Breast epithelium (tissue), 3 donors: ENCODE measurements around the gene CRELD1.

Experiments
- POLR2AphosphoS5 ChIP-seq, 3 donors: sonication (generic); formaldehyde crosslinking; IDR thresholded peaks; one replicate each; pipeline ENCODE4 v1.6.1; 2017; ENCODE audit warnings: antibody characterized with exemption in 3 of 3
- TF ChIP-seq, protein P1 (sequence below), 3 donors: fragments of 450-650 bp; IDR thresholded peaks; one replicate each; pipeline ENCODE4 v1.5.1; 2016 to 2017; ENCODE audit warnings: antibody characterized with exemption in 3 of 3, mild to moderate bottlenecking in 3 of 3, moderate library complexity in 3 of 3

DNA sequence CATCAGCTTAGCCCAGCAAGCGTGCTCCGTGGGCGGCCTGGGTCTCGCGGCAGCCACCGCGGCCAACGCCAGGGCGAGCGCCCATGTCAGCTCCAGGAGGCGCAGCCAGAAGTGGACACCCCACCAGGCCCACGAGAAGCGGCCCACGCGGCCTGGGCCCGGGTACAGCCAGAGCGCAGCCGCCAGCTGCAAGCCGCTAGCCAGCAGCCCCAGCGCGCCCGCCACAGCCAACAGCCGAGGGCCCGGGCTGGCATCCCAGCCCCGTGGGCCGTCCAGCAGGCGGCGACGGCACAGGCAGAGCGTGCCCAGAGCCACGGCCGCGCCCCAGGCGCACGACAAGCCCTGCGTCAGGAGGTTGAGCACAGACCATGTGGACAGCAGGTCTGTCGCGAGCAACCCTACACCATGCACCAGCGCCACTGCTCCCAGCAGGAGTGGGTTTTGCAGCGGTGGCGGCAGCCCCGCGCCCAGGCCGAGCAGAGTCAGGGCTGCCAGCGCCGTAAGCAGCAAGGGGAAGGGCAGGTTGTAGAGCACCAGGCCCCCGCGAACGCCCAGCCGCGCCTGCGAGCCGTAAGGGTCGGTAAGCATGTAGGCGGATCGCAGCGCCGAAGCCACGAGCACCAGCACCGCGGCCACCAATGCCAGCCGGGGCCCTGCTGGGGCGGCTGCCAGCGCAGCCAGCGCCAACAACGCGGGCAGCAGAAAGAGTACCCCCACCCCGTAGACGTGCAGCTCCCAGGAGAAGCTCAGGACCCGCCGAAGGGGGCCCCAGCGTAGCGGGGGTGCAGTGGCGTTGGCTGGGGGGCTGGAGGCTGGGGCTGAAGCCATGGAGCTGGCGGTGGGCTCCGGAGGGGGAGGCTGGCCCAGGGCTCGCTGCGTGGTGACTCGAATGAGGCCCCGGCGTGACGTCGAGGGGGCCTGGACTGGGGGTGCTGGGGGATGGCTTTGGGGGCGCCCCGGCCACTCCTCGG is 13.7 kb downstream of the CRELD1 start:
- TF ChIP-seq, protein P1, sequence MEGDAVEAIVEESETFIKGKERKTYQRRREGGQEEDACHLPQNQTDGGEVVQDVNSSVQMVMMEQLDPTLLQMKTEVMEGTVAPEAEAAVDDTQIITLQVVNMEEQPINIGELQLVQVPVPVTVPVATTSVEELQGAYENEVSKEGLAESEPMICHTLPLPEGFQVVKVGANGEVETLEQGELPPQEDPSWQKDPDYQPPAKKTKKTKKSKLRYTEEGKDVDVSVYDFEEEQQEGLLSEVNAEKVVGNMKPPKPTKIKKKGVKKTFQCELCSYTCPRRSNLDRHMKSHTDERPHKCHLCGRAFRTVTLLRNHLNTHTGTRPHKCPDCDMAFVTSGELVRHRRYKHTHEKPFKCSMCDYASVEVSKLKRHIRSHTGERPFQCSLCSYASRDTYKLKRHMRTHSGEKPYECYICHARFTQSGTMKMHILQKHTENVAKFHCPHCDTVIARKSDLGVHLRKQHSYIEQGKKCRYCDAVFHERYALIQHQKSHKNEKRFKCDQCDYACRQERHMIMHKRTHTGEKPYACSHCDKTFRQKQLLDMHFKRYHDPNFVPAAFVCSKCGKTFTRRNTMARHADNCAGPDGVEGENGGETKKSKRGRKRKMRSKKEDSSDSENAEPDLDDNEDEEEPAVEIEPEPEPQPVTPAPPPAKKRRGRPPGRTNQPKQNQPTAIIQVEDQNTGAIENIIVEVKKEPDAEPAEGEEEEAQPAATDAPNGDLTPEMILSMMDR (IDR thresholded peaks at IDR 0.05), result peak; percentile 27 to 54 (median 46)
- peak in 1 of 3 donors; percentile 27 for TF ChIP-seq POLR2AphosphoS5 (IDR thresholded peaks at IDR 0.05)
